CD14-positive monocyte (primary cell): ENCODE data around the gene NKAIN2. TPM values are rescaled to one million over a fixed set of nuclear protein-coding genes. Genes with fewer than 3 reads are reported as not detected.

Experiments used
- DNase-seq, 3 donors: peaks; one replicate each; pipeline ENCODE4 v3.0.0-alpha.2; 2011 to 2022
- H2AFZ ChIP-seq: 2 replicates; pipeline ENCODE4 v1.6.0; 2012; ENCODE audit warnings: mild to moderate bottlenecking, low read depth, low read length, inconsistent platforms; ENCODE audit not compliant: insufficient read depth, poor library complexity, severe bottlenecking
- H3K27ac ChIP-seq, 2 donors: 1 replicate in 1 of 2; 2 replicates in 1 of 2; pipeline ENCODE4 v1.5.1; 2012 to 2013; ENCODE audit warnings: low read length in 2 of 2, control low read depth in 1 of 2, inconsistent platforms in 1 of 2, low read depth in 1 of 2, mild to moderate bottlenecking in 1 of 2
- H3K27me3 ChIP-seq, 2 donors: one replicate each; pipeline versions ENCODE4 v1.6.0 to v1.6.1; 2011 to 2013; ENCODE audit warnings: low read length in 2 of 2; ENCODE audit not compliant: control insufficient read depth in 2 of 2, insufficient read depth in 2 of 2
- H3K36me3 ChIP-seq, 2 donors: replicated peaks in 1 of 2; 1 replicate in 1 of 2; 2 replicates in 1 of 2; pipeline versions ENCODE4 v1.5.1 to v1.6.1; 2012 to 2013; ENCODE audit warnings: low read length in 2 of 2, control low read depth in 1 of 2, inconsistent platforms in 1 of 2, mild to moderate bottlenecking in 1 of 2; ENCODE audit not compliant: insufficient read depth in 2 of 2, control insufficient read depth in 1 of 2
- H3K4me1 ChIP-seq, 2 donors: 1 replicate in 1 of 2; 2 replicates in 1 of 2; pipeline versions ENCODE4 v1.5.1 to v1.6.1; 2012 to 2013; ENCODE audit warnings: low read length in 2 of 2, control low read depth in 1 of 2, inconsistent platforms in 1 of 2, mild to moderate bottlenecking in 1 of 2, moderate library complexity in 1 of 2; ENCODE audit not compliant: insufficient read depth in 2 of 2, control insufficient read depth in 1 of 2
- H3K4me2 ChIP-seq: replicated peaks from 2 replicates; pipeline ENCODE3; 2012; ENCODE audit warnings: low read length, moderate library complexity, mild to moderate bottlenecking; ENCODE audit not compliant: poor library complexity, severe bottlenecking; ENCODE audit errors: extremely low read depth
- H3K4me3 ChIP-seq, 3 experiments: fragments of 200-600 bp in 1 of 3; sonication (generic) in 1 of 3; replicated peaks in 1 of 3; 1 replicate in 2 of 3; 2 replicates in 1 of 3; pipeline ENCODE4 v1.5.1; 2011 to 2013; ENCODE audit warnings: low read length in 3 of 3, mild to moderate bottlenecking in 3 of 3, control low read depth in 2 of 3, low read depth in 2 of 3, inconsistent platforms in 1 of 3, moderate library complexity in 1 of 3
- H3K79me2 ChIP-seq: 2 replicates; pipeline ENCODE4 v1.6.0; 2012; ENCODE audit warnings: mild to moderate bottlenecking, control low read depth, inconsistent platforms, low read length, moderate library complexity; ENCODE audit not compliant: insufficient read depth
- H3K9ac ChIP-seq: 2 replicates; pipeline ENCODE4 v1.6.0; 2017; ENCODE audit warnings: low read length, mild to moderate bottlenecking; ENCODE audit not compliant: insufficient read depth, poor library complexity, severe bottlenecking
- H3K9me3 ChIP-seq, 2 donors: replicated peaks in 1 of 2; 1 replicate in 1 of 2; 2 replicates in 1 of 2; pipeline versions ENCODE4 v1.5.1 to v1.6.1; 2012 to 2013; ENCODE audit warnings: low read length in 2 of 2, control low read depth in 1 of 2; ENCODE audit not compliant: control insufficient read depth in 1 of 2, insufficient read depth in 1 of 2
- H4K20me1 ChIP-seq: 2 replicates; pipeline ENCODE4 v1.6.0; 2012; ENCODE audit warnings: mild to moderate bottlenecking, low read length, control low read depth, moderate library complexity; ENCODE audit not compliant: insufficient read depth
- H3K27ac Mint-ChIP-seq, 7 donors: one replicate each; pipeline ENCODE4 v1.8.0; 2020; ENCODE audit warnings: mild to moderate bottlenecking in 7 of 7, mixed read lengths in 7 of 7, moderate library complexity in 6 of 7, inconsistent platforms in 2 of 7
- H3K27me3 Mint-ChIP-seq, 3 donors: one replicate each; pipeline ENCODE4 v1.8.0; 2021 to 2022; ENCODE audit warnings: low read depth in 3 of 3, mild to moderate bottlenecking in 3 of 3, mixed read lengths in 3 of 3, moderate library complexity in 3 of 3, inconsistent platforms in 1 of 3
- H3K36me3 Mint-ChIP-seq, 2 donors: one replicate each; pipeline ENCODE4 v1.8.0; 2020; ENCODE audit warnings: mixed read lengths in 2 of 2, inconsistent platforms in 1 of 2, mild to moderate bottlenecking in 1 of 2
- H3K4me1 Mint-ChIP-seq: one replicate; pipeline ENCODE4 v1.8.0; 2020; ENCODE audit warnings: mild to moderate bottlenecking, mixed read lengths
- H3K4me3 Mint-ChIP-seq, 2 donors: one replicate each; pipeline ENCODE4 v1.8.0; 2020; ENCODE audit warnings: mild to moderate bottlenecking in 2 of 2, mixed read lengths in 2 of 2, moderate library complexity in 1 of 2
- H3K9me3 Mint-ChIP-seq, 7 donors: one replicate each; pipeline ENCODE4 v1.8.0; 2020 to 2022; ENCODE audit warnings: mixed read lengths in 7 of 7, mild to moderate bottlenecking in 6 of 7, moderate library complexity in 6 of 7, inconsistent platforms in 2 of 7
- WGBS: methylation state at CpG from one replicate; pipeline ENCODE4 v1.1.5; 2013; ENCODE audit warnings: missing lambda C conversion rate; ENCODE audit not compliant: insufficient coverage; 5-methylcytosine and 5-hydroxymethylcytosine counted together
- intact Hi-C, 2 donors: fragments of 100-400 bp; cut with micrococcal nuclease; formaldehyde crosslinking; loops; one replicate each; pipeline versions ENCODE4 v1.15.0 to v1.15.1; 2023
- polyA plus RNA-seq, 3 donors: library from polyadenylated mRNA; depleted of rRNA in 1 of 3; unstranded in 2 of 3; stranded (reverse) in 1 of 3; fragments of 300-500 nt in 2 of 3; fragments of >200 nt in 1 of 3; fragmentation: Illumina TruSeq in 2 of 3; gene quantifications; 1 replicate in 2 of 3; 2 replicates in 1 of 3; pipeline ENCODE4 v1.2.3, GENCODE V29; 2012 to 2021
- TF ChIP-seq, protein P1 (sequence below): fragments of 200-600 bp; IDR thresholded peaks from one replicate; pipeline ENCODE4 v1.8.0; 2022; ENCODE audit warnings: antibody characterized with exemption, mild to moderate bottlenecking

Gene NKAIN2
- polyA plus RNA-seq, 3 donors, result not detected

DNA sequence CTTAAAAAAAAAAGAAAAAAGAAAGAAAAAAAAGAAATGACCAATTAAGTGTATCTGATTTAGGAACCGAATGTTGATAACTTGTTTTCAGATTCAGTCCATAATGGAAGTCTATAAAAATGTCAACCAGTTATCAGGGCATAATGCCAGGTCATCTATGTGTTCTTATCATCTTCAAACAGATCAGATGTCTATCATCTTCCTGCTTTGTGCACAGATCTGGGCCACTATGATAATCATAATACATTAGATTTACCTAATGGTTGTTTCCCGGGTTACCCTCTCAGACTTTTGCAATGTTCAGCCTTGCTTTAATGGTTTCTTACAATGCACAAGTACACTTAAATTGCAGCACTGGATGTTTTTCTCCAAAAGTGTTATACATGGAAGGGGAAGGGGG is 100.6 kb downstream of the NKAIN2 start:
- WGBS, result no CpG with 5 or more reads among the region's 2 CpGs
- no peak overlapping the region for H3K27ac Mint-ChIP-seq

DNA sequence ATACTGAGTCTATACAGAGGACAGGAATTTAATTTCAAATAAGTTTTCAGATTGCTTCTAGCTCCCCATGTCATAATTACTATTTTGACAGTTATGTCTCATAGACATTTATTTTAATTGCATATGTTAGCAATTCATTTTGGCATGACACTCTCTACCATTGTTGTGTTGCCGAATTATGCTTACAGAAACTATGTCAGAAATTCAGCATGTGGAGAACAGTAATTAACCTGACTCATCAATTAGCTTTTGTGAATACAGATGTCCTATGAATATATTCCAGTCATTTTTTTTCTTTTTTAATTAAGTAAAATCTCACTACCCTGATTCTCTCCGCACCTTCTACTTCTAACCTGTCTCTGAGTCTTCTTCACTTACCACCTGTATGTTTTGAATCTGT is 105.1 kb downstream of the NKAIN2 start:
- Histone ChIP-seq H3K36me3 (no peaks in the 10 kb centered on the region), H3K27me3 (no peaks in the 10 kb centered on the region), H3K9me3 (no peaks in the 10 kb centered on the region), H3K4me2 (no peak overlapping the region), H3K4me1 (no peaks in the 10 kb centered on the region), H4K20me1 (no peaks in the 10 kb centered on the region), H3K27ac (no peak overlapping the region), H3K9ac (no peak overlapping the region), H2AFZ (no peak overlapping the region), H3K4me3 (no peak overlapping the region), H3K79me2 (no peaks in the 10 kb centered on the region)
- no peak for DNase-seq
- TF ChIP-seq, protein P1, sequence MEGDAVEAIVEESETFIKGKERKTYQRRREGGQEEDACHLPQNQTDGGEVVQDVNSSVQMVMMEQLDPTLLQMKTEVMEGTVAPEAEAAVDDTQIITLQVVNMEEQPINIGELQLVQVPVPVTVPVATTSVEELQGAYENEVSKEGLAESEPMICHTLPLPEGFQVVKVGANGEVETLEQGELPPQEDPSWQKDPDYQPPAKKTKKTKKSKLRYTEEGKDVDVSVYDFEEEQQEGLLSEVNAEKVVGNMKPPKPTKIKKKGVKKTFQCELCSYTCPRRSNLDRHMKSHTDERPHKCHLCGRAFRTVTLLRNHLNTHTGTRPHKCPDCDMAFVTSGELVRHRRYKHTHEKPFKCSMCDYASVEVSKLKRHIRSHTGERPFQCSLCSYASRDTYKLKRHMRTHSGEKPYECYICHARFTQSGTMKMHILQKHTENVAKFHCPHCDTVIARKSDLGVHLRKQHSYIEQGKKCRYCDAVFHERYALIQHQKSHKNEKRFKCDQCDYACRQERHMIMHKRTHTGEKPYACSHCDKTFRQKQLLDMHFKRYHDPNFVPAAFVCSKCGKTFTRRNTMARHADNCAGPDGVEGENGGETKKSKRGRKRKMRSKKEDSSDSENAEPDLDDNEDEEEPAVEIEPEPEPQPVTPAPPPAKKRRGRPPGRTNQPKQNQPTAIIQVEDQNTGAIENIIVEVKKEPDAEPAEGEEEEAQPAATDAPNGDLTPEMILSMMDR, result no peak
- no peaks in the 10 kb centered on the region for H3K4me1 Mint-ChIP-seq
- intact Hi-C loops, result no loop called here
- H3K9me3 Mint-ChIP-seq, result peaks cover 0 to 2% (median 0%) of the 10 kb centered on the region in 7 donors
- H3K27me3 Mint-ChIP-seq, result no peaks in the 10 kb centered on the region
- H3K4me3 Mint-ChIP-seq, result no peak overlapping the region
- no peaks in the 10 kb centered on the region for H3K36me3 Mint-ChIP-seq
- WGBS, result 100% methylated on average over 1 of the region's 2 CpGs
- no peak overlapping the region for H3K27ac Mint-ChIP-seq

More for the DNA sequence above, 100.6 kb downstream of the NKAIN2 start:
- no peaks in the 10 kb centered on the region for H3K4me1 Mint-ChIP-seq
- TF ChIP-seq, protein P1, result no peak
- Histone ChIP-seq H3K36me3 (no peaks in the 10 kb centered on the region), H3K79me2 (no peaks in the 10 kb centered on the region), H3K9ac (no peak overlapping the region), H3K27ac (no peak overlapping the region), H2AFZ (no peak overlapping the region), H3K27me3 (no peaks in the 10 kb centered on the region), H3K9me3 (no peaks in the 10 kb centered on the region), H3K4me2 (no peak overlapping the region), H4K20me1 (no peaks in the 10 kb centered on the region), H3K4me3 (no peak overlapping the region), H3K4me1 (no peaks in the 10 kb centered on the region)
- H3K27me3 Mint-ChIP-seq, result peaks cover 0 to under 1% (median 0%) of the 10 kb centered on the region in 3 donors
- no peak overlapping the region for H3K4me3 Mint-ChIP-seq
- intact Hi-C loops, result no loop called here
- no peaks in the 10 kb centered on the region for H3K36me3 Mint-ChIP-seq
- no peak for DNase-seq
- peaks cover 0 to 2% (median 0%) of the 10 kb centered on the region in 7 donors for H3K9me3 Mint-ChIP-seq
